Upper lobe of left lung (tissue), 6 donors: Measurements from ENCODE around the gene HIVEP2. TPM values are rescaled to one million over a fixed set of nuclear protein-coding genes. Genes with fewer than 3 reads are reported as not detected.

Source experiments
- ATAC-seq, 2 donors: fragments of 200-7000 bp; cut with Tn5 transposase; one replicate each; pipeline ENCODE4 v1.9.1; 2022; ENCODE audit warnings: mild to moderate bottlenecking in 2 of 2, moderate library complexity in 2 of 2; ENCODE audit not compliant: low FRiP score in 2 of 2
- DNase-seq, 2 donors: peaks; one replicate each; pipeline ENCODE4 v3.0.0-alpha.2; 2019 to 2020
- H3K27ac ChIP-seq, 4 donors: fragments of 200-600 bp; sonication (generic); one replicate each; pipeline ENCODE4 v1.5.1; 2016 to 2019
- H3K27me3 ChIP-seq, 4 donors: fragments of 200-600 bp; sonication (generic); one replicate each; pipeline ENCODE4 v1.5.1; 2017 to 2019
- H3K36me3 ChIP-seq, 4 donors: fragments of 200-600 bp; sonication (generic); one replicate each; pipeline ENCODE4 v1.5.1; 2016 to 2019
- H3K4me1 ChIP-seq, 4 donors: fragments of 200-600 bp; sonication (generic); one replicate each; pipeline ENCODE4 v1.5.1; 2018 to 2019
- H3K4me3 ChIP-seq, 4 donors: fragments of 200-600 bp; sonication (generic); one replicate each; pipeline ENCODE4 v1.5.1; 2017 to 2019; ENCODE audit warnings: mild to moderate bottlenecking in 2 of 4, moderate library complexity in 1 of 4
- H3K9me3 ChIP-seq, 4 donors: fragments of 200-600 bp; sonication (generic); one replicate each; pipeline ENCODE4 v1.5.1; 2018 to 2019
- EP300 ChIP-seq, 4 donors: sonication (generic); formaldehyde crosslinking; IDR thresholded peaks; one replicate each; pipeline ENCODE4 v1.5.1; 2017; ENCODE audit warnings: antibody characterized with exemption in 4 of 4, control low read depth in 2 of 4
- POLR2A ChIP-seq, 4 donors: fragments of 450-650 bp; IDR thresholded peaks; one replicate each; pipeline ENCODE4 v1.5.1; 2016 to 2017; ENCODE audit warnings: antibody characterized with exemption in 4 of 4, mild to moderate bottlenecking in 2 of 4
- POLR2AphosphoS5 ChIP-seq, 2 donors: sonication (generic); formaldehyde crosslinking; IDR thresholded peaks; one replicate each; pipeline ENCODE4 v1.5.1; 2017; ENCODE audit warnings: antibody characterized with exemption in 2 of 2
- WGBS, 2 donors: methylation state at CpG; one replicate each; pipeline ENCODE4 v1.1.5; 2017 to 2018; 5-methylcytosine and 5-hydroxymethylcytosine counted together
- total RNA-seq, 6 donors: library from RNA; depleted of rRNA in 4 of 6; stranded (reverse); fragments of >200 nt in 4 of 6; gene quantifications; one replicate each; pipeline versions ENCODE4 v1.1.0 to v1.2.1, GENCODE V29; 2016 to 2021
- TF ChIP-seq, protein P1 (sequence below), 6 experiments: fragments of 450-650 bp in 4 of 6; fragments of 200-600 bp in 2 of 6; sonication (generic) in 2 of 6; IDR thresholded peaks; one replicate each; pipeline ENCODE4 v1.5.1; 2016 to 2019; ENCODE audit warnings: antibody characterized with exemption in 6 of 6
- donor health status: DM: no; HTN: no; CAD: no; lungs with moderate emphysema.
- donor health status: DM: no; HTN: yes; CAD: no; lungs with severe emphysema.

The HIVEP2 gene
- total RNA-seq, 6 donors from 2014 or later, result 10.4 to 32.5 (median 19.6) TPM

DNA sequence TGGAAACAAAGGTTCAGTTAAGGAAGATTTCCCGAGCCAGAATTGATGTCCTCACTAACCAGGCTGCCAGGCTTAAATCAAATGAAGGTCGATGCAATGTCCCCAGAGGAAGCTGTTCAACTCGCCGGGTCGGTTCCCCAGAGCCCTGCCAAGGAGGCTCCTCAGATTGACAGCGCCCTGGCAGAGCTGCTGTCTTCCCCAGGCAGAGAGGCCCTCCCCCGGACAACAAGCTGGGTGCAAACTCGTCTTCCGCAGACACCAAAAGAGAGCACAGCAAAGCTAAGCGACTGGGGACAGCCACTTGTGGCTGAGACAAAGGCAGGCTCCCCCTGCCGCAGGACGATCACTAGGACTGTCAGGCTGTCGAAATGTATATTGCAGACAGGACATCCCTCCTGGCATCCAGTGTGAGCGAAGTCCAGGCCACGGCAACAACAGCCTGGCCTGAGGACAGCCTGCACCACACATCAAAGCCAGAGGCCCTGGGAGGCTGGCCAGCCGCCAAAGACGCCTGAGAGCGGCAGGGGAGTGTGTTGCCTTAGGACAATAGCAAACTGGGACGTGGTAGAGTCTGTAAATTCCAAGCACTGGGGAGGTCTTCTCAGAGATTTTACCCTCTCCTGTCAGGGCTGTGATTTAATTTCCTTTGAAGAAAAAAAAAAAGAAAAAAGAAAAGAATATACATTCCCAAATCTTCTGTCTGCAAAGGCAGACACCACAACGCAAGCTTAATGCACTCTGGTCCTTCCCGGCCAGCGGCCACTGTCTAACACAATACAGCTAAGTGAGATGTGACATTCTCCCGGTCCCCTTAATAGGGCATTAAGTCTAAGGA, 99.1 kb downstream of the HIVEP2 start:
- Histone ChIP-seq H3K4me3 (peak overlapping the region in 3 of 4 donors; percentile 14 to 40 (median 30)), H3K4me1 (peaks cover 41 to 51% (median 46%) of the 10 kb centered on the region in 4 donors)
- TF ChIP-seq EP300 (IDR thresholded peaks at IDR 0.05), result peak in 2 of 4 donors; percentile 26 to 38
- TF ChIP-seq, protein P1, sequence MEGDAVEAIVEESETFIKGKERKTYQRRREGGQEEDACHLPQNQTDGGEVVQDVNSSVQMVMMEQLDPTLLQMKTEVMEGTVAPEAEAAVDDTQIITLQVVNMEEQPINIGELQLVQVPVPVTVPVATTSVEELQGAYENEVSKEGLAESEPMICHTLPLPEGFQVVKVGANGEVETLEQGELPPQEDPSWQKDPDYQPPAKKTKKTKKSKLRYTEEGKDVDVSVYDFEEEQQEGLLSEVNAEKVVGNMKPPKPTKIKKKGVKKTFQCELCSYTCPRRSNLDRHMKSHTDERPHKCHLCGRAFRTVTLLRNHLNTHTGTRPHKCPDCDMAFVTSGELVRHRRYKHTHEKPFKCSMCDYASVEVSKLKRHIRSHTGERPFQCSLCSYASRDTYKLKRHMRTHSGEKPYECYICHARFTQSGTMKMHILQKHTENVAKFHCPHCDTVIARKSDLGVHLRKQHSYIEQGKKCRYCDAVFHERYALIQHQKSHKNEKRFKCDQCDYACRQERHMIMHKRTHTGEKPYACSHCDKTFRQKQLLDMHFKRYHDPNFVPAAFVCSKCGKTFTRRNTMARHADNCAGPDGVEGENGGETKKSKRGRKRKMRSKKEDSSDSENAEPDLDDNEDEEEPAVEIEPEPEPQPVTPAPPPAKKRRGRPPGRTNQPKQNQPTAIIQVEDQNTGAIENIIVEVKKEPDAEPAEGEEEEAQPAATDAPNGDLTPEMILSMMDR (IDR thresholded peaks at IDR 0.05), result peak in 2 of 6 experiments; percentile 8 to 41
- TF ChIP-seq POLR2AphosphoS5 (IDR thresholded peaks at IDR 0.05), result peak; percentile 57 to 82
- peak in 1 of 4 donors; percentile 32 for TF ChIP-seq POLR2A (IDR thresholded peaks at IDR 0.05)

DNA sequence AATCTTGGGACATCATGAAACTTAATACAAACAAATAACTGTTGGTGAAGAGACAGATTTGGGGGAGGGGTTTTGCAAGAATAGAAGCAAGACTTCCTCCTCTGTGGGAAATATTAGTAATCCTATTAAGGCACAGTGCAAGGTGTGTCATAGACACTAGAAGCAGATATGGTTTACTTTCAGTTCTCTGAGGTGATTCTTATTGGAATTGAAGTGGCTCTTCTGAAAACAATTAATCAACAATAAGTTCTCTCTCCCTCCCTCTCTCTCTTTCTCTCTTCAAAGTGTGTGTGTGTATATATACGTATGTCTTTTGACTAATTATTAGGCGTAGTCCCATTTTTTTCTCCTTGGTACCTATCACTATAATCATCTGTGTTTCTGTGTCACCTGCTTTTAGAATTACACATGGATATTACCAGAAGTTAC, 99.8 kb downstream of the HIVEP2 start:
- TF ChIP-seq POLR2A (IDR thresholded peaks at IDR 0.05) (no peak), EP300 (IDR thresholded peaks at IDR 0.05) (no peak), POLR2AphosphoS5 (IDR thresholded peaks at IDR 0.05) (no peak)
- TF ChIP-seq, protein P1 (IDR thresholded peaks at IDR 0.05), result no peak
- DNase-seq (no peak), ATAC-seq (no peak)
- Histone ChIP-seq H3K27ac (peak overlapping the region; percentile 74 to 83 (median 78)), H3K4me1 (peaks cover 41 to 51% (median 46%) of the 10 kb centered on the region in 4 donors), H3K4me3 (peak overlapping the region in 2 of 4 donors; percentile 30 to 40), H3K36me3 (no peaks in the 10 kb centered on the region), H3K9me3 (no peaks in the 10 kb centered on the region), H3K27me3 (no peaks in the 10 kb centered on the region)
- 43 to 50% methylated on average over 2 of the region's 2 CpGs for WGBS, 2 donors

More for the DNA sequence above, 99.1 kb downstream of the HIVEP2 start:
- Histone ChIP-seq H3K9me3 (no peaks in the 10 kb centered on the region), H3K36me3 (no peaks in the 10 kb centered on the region), H3K27ac (peak overlapping the region; percentile 74 to 83 (median 78)), H3K27me3 (no peaks in the 10 kb centered on the region)
- ATAC-seq (peak; percentile 81 to 88), DNase-seq (peak; percentile 76 to 92)
- WGBS, 2 donors, result 13 to 24% methylated on average over 15 to 23 of the region's 23 CpGs

DNA sequence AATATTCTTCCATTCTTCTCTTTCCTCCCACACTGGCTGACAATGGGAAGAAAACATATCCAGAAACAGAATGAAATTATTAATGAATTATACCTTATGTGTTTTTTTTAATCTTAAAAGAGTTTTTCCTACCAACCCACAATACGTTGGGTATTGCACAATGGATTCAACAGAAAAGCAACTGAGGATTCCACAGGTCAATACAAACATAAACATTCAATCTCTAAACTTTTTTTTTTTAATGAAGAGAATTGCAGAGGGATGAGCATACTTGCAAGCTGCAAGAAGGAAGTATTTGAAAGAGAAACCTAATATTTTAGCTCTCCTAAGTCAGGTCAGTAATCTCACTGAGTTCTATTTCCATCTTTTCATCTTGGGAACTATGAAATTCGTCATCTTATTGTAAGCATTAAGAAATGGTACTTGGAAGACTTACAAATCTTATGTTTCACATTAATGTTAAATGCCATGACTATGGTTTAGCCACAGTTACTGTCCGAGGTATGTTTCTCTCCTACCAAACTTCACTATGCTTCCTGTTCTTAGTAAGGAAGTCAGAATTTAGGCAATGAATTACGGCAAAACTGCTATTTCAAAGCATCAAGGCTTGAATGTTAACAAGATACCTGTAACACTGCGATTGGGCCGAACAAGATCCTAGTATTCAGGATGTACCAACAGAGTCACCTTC, 100.8 kb downstream of the HIVEP2 start:
- H3K36me3 ChIP-seq, result no peaks in the 10 kb centered on the region
- peaks cover 41 to 51% (median 48%) of the 10 kb centered on the region in 4 donors for H3K4me1 ChIP-seq
- peak overlapping the region in 1 of 4 donors; percentile 78 for H3K27ac ChIP-seq
- TF ChIP-seq EP300 (IDR thresholded peaks at IDR 0.05) (no peak), POLR2A (IDR thresholded peaks at IDR 0.05) (no peak), POLR2AphosphoS5 (IDR thresholded peaks at IDR 0.05) (no peak)
- TF ChIP-seq, protein P1 (IDR thresholded peaks at IDR 0.05), result no peak
- H3K4me3 ChIP-seq, result no peak overlapping the region
- DNase-seq (no peak), ATAC-seq (no peak)
- H3K27me3 ChIP-seq, result no peaks in the 10 kb centered on the region
- H3K9me3 ChIP-seq, result no peaks in the 10 kb centered on the region
- WGBS, 2 donors, result 62 to 66% methylated on average over 6 of the region's 6 CpGs

DNA sequence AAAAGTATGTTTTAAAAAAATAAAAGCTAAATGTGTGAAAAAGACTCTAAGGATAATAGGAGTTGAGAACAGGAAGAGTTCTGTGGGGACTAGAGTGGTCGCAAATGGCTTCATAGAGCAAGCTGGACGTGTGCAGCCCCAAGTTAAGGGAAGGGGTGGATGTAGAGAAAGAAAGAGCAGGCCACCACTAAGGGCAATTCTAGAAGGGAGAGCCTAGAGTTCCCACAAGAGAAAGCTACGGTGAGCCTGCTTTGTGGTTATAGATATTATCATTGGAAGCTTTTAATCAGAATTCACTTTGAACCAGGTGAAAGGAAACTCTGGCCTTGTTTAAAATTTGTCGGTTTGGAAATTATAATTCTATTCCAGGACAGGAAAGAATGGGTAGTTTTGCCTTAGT, 101.6 kb downstream of the HIVEP2 start:
- Histone ChIP-seq H3K27ac (peak overlapping the region in 2 of 4 donors; percentile 14 to 40), H3K4me3 (no peak overlapping the region), H3K4me1 (peaks cover 41 to 51% (median 48%) of the 10 kb centered on the region in 4 donors), H3K27me3 (no peaks in the 10 kb centered on the region), H3K36me3 (no peaks in the 10 kb centered on the region), H3K9me3 (no peaks in the 10 kb centered on the region)
- ATAC-seq (no peak), DNase-seq (no peak)
- TF ChIP-seq, protein P1 (IDR thresholded peaks at IDR 0.05), result no peak
- no peak for TF ChIP-seq POLR2AphosphoS5 (IDR thresholded peaks at IDR 0.05)
- TF ChIP-seq EP300 (IDR thresholded peaks at IDR 0.05), result no peak
- no peak for TF ChIP-seq POLR2A (IDR thresholded peaks at IDR 0.05)
- 70 to 79% methylated on average over 4 of the region's 4 CpGs for WGBS, 2 donors
